ENCODE data around the gene FAM184A. TPM values are rescaled to one million over a fixed set of nuclear protein-coding genes. Genes with fewer than 3 reads are reported as not detected.

FAM184A gene
- total RNA-seq, 4 donors from 2014 or later = 3.0 to 14.3 (median 6.3) TPM

DNA sequence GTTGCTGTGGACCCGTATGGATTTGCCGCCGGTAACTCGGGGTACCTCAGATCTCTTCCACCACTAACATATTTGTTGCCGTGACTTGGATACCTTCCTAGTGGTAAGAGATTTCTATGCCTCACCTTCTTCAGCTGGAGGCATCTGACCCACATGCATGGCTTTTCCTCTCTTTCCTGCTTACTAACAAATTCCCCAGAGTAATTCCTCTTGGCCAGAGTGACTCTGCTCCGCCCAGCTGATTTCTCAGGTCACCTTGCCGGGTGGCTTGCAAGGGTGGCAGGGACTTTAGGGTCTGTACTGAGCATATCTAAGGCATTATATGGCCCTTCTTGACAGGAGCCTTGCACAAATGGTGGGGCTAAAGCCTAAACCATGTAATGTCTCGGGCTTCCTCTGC lies 38.2 kb downstream of the FAM184A start:
- ATAC-seq (ENCODE audit: low FRiP score) (no peak), DNase-seq (ENCODE audit: low spot score) (no peak)
- TF ChIP-seq, protein P1, sequence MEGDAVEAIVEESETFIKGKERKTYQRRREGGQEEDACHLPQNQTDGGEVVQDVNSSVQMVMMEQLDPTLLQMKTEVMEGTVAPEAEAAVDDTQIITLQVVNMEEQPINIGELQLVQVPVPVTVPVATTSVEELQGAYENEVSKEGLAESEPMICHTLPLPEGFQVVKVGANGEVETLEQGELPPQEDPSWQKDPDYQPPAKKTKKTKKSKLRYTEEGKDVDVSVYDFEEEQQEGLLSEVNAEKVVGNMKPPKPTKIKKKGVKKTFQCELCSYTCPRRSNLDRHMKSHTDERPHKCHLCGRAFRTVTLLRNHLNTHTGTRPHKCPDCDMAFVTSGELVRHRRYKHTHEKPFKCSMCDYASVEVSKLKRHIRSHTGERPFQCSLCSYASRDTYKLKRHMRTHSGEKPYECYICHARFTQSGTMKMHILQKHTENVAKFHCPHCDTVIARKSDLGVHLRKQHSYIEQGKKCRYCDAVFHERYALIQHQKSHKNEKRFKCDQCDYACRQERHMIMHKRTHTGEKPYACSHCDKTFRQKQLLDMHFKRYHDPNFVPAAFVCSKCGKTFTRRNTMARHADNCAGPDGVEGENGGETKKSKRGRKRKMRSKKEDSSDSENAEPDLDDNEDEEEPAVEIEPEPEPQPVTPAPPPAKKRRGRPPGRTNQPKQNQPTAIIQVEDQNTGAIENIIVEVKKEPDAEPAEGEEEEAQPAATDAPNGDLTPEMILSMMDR (IDR thresholded peaks at IDR 0.05) = no peak

DNA sequence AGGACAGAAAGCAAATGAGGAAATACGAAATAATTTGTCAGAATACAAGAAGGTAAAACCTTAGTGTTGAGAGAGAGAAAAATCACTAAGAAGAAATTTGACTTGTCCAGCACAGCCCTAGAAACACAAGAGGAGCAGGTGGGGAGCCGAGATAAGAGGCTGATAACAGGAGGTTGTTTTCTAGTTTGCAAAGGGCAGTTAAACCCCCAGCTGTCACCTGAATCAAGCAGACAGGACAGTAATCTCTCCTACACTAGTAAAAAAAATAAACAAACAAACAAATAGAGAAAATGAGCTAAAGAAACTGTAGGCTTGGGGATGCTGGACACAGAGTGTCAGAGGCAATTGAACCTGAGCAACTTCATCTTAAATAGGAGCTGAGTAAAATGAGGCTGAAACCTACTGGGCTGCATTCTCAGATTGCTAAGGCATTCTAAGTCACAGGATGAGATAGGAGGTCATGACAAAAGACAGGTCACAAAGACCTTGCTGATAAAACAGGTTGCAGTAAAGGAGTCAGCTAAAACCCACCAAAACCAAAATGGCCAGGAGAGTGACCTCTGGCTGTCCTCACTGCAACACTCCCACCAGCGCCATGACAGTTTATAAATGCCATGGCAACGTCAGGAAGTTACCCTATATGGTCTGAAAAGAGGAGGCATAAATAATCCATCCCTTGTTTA lies 40.4 kb downstream of the FAM184A start:
- ATAC-seq (ENCODE audit: low FRiP score) (no peak), DNase-seq (ENCODE audit: low spot score) (no peak)
- TF ChIP-seq, protein P1 (IDR thresholded peaks at IDR 0.05) = no peak

DNA sequence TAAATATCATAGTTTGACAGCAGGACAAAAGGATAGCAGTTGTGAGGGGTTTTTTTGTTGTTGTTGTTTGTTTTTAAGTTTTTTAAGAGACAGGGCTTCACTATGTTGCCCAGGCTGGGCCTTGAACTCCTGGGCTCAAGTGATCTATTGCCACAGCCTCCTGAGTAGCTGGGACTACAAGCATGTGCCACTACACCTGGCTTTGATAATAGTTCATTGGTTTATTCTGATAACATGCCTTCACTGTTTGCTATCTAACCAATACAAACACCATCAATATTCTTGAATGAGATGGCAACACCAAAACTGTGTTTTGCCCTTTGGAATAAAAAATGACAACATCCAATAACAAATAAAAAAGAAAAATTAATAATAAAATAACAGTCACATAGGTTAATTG lies 41.2 kb downstream of the FAM184A start:
- TF ChIP-seq, protein P1 (IDR thresholded peaks at IDR 0.05) = no peak
- DNase-seq (ENCODE audit: low spot score) = no peak
- no peak for ATAC-seq (ENCODE audit: low FRiP score)

DNA sequence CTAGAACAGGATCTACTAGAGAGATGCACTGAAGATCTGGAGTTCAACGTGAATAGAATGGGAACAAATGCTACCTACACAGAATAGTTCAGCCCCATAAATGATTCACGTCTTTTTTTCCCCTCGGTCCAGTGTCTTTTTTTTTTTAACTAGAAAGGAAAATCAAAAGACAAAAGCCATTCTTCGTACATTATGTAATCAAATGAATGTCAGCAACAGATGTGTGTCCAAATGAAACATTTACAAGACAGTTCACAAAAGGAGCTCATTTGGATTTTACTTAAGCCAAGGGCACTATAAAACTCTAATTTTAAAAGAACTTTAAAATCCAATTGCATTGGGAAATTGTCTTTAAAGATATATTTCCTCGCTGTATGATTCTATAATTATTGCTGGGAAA lies 42.4 kb downstream of the FAM184A start:
- ATAC-seq (ENCODE audit: low FRiP score) = no peak
- DNase-seq (ENCODE audit: low spot score) = no peak
- TF ChIP-seq, protein P1 (IDR thresholded peaks at IDR 0.05) = no peak

DNA sequence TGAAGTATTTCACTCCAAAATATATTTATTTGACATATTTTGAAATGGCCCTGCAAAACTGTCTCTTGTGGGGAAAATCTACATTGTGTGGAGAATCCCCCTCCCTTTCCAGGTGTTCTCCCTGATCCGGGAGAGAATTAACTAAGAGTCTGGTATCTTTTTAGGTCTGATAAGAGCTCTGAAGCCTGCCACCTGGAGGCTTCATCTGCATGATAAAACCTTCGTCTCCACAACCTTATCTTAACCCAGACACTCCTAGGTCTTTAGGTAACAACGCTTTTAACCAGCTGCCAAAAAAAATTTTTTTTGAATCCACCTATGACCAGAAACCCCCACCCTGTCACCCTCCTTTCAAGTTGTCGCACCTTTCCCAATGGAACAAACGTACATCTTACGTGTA lies 43.0 kb downstream of the FAM184A start:
- no peak for DNase-seq (ENCODE audit: low spot score)
- TF ChIP-seq, protein P1 (IDR thresholded peaks at IDR 0.05) = no peak
- ATAC-seq (ENCODE audit: low FRiP score) = no peak

DNA sequence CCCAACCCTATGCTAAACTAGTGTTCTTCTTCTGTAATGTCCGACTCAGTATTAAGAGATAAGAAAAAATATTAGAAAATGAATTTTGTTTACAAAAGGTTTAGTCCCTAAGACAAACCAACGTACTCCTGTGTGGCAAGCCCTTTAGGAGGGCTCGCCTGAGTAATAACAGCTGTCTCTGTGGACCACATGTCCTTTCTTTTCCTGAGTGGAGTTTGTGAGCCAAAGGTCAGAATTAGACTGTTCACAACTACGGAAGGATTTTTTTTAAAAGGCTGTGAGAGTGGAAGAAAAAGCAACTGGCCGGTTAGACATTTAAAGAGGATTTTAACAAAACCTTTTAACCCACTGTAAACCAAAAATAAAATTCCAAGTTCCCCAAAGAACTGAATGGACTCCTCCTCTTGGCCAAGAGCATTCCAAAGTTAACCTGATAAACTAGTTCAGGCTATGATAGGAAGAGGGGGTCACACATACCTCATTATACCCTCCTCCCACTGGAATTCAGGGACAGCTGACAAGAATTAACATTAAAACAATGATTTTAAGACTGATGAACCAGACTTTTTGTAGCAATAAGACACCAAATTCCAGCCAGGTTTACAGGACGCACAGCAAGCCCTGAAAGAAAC lies 43.5 kb downstream of the FAM184A start:
- TF ChIP-seq, protein P1 (IDR thresholded peaks at IDR 0.05) = no peak
- ATAC-seq (ENCODE audit: low FRiP score) (no peak), DNase-seq (ENCODE audit: low spot score) (no peak)

DNA sequence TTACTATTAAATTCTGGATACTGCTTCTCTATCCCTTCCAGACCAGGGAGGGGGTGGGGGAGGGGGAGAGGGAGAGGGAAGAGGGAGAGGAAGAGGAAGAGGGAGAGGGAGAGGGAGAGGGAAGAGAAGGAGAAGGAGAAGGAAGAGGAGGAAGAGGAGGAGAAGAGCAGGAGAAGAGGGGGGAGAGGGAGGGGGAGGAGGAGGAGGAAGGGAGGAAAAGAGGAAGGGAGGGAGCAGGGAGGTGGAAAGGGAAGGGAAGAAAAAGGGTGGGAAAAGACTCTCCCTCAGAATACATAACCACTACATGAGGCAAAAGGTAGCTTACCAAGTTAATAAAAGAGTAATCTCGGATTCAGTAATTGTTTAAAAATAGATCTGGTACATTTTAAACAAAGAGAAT lies 46.0 kb downstream of the FAM184A start:
- ATAC-seq (ENCODE audit: low FRiP score) (no peak), DNase-seq (ENCODE audit: low spot score) (no peak)
- TF ChIP-seq, protein P1 (IDR thresholded peaks at IDR 0.05) = no peak
